AG04450 (cell line): Measurements from ENCODE around the gene CD69. TPM values are rescaled to one million over a fixed set of nuclear protein-coding genes. Genes with fewer than 3 reads are reported as not detected.

Experiments
- CTCF ChIA-PET: fragments of 300-600, 350-600 bp; formaldehyde crosslinking; extraction: SDS; loops from one replicate; lab custom pipeline; 2022; ENCODE audit warnings: antibody characterized with exemption, inconsistent platforms; lab: Charles Lee
- POLR2A ChIA-PET: fragments of 350-600 bp; formaldehyde crosslinking; extraction: SDS; loops from one replicate; lab custom pipeline; 2021; ENCODE audit warnings: antibody characterized with exemption, inconsistent platforms; lab: Yijun Ruan, JAX
- DNase-seq: peaks from one replicate; pipeline ENCODE4 v3.0.0-alpha.2; 2011; ENCODE audit warnings: low read depth, low spot score
- H3K27ac ChIP-seq: one replicate; pipeline ENCODE4 v1.5.1; 2012; ENCODE audit warnings: low read depth, low read length, control low read depth
- H3K27me3 ChIP-seq: one replicate; pipeline ENCODE4 v1.6.0; 2012; ENCODE audit warnings: low read length; ENCODE audit not compliant: control insufficient read depth, insufficient read depth
- H3K4me3 ChIP-seq: 2 replicates; pipeline ENCODE4 v1.5.1; 2011; ENCODE audit warnings: mild to moderate bottlenecking, low read depth, low read length, control low read depth
- H3K9me3 ChIP-seq: 2 replicates; pipeline ENCODE4 v1.5.1; 2012; ENCODE audit warnings: low read length; ENCODE audit not compliant: control insufficient read depth, insufficient read depth
- polyA plus RNA-seq: library from polyadenylated mRNA; depleted of rRNA; stranded (reverse); fragments of >200 nt; gene quantifications from 2 replicates; pipeline ENCODE4 v1.2.3, GENCODE V29; 2011
- TF ChIP-seq, protein P1 (sequence below): IDR thresholded peaks from 2 replicates; pipeline ENCODE4 v1.5.1; 2011; ENCODE audit warnings: low read depth, low read length, control low read depth, inconsistent platforms

CD69 gene
- polyA plus RNA-seq, 1 experiment: not detected

DNA sequence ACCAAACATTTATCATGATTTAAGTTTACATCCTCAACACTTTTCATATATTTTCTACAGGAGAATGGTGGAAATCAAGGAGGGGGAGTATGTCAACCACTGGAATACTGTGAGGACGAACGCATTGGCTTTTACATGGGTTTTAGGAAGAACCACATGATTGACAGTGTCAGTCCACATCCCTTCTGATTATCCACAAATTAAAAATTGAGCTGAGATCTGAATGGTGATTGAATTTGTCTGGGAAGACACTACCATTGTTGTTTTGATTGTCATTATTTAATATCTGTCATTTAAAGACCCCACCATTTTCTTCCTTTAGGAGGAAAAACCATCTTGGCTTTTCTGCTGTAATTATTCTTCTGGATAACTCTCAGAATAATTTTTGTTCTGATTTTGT, 35.2 kb upstream of the CD69 start:
- H3K27ac ChIP-seq: no peak overlapping the region
- no peak overlapping the region for H3K4me3 ChIP-seq
- no peak for DNase-seq
- TF ChIP-seq, protein P1, sequence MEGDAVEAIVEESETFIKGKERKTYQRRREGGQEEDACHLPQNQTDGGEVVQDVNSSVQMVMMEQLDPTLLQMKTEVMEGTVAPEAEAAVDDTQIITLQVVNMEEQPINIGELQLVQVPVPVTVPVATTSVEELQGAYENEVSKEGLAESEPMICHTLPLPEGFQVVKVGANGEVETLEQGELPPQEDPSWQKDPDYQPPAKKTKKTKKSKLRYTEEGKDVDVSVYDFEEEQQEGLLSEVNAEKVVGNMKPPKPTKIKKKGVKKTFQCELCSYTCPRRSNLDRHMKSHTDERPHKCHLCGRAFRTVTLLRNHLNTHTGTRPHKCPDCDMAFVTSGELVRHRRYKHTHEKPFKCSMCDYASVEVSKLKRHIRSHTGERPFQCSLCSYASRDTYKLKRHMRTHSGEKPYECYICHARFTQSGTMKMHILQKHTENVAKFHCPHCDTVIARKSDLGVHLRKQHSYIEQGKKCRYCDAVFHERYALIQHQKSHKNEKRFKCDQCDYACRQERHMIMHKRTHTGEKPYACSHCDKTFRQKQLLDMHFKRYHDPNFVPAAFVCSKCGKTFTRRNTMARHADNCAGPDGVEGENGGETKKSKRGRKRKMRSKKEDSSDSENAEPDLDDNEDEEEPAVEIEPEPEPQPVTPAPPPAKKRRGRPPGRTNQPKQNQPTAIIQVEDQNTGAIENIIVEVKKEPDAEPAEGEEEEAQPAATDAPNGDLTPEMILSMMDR: no peak
- no peaks in the 10 kb centered on the region for H3K27me3 ChIP-seq
- ChIA-PET CTCF (interaction anchor here (7.2 kb wide), 1 partner anchor 46 kb away, joined by 76 read pairs; no protein-coding TSS in a partner anchor), POLR2A (no interaction called here)
- H3K9me3 ChIP-seq: no peaks in the 10 kb centered on the region

- no peak for DNase-seq
- Histone ChIP-seq H3K27ac (no peak overlapping the region), H3K4me3 (no peak overlapping the region), H3K9me3 (no peaks in the 10 kb centered on the region), H3K27me3 (no peaks in the 10 kb centered on the region)
- ChIA-PET CTCF (interaction anchor here (7.2 kb wide), 1 partner anchor 45 kb away, joined by 76 read pairs; no protein-coding TSS in a partner anchor), POLR2A (no interaction called here)
- TF ChIP-seq, protein P1: no peak
Measured at GRCh38 chr12:9794484-9795093, 33.9 kb upstream of the CD69 start.

DNA sequence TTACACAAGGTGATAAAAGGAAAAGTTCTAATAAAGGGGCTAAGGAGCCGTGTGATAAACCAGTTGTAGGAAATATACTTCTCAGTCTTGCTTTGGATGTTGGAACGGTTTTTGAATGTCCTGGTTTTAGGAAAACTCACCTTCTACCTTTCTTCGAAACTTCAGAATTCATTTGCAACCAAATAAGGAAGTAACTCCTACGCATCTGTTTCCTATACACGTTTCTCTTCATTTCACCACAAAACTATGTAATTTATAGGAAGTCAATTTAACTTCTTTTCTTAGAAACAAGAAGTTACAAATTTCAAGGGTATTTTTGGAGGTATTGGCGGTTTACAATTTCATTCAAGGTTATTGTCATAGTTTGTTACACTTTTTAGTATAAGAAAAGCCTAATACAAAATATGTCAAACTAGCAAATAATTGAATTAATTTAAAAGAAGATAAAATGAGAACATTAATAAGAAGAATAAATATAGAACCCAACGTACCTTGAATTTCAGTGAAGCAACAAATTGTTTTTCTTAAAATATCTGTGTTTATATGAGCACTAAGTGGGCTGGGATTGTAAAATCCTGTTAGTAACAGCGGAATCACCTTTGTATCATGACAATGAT, 33.2 kb upstream of the CD69 start:
- ChIA-PET CTCF (interaction anchor here (7.2 kb wide), 1 partner anchor 44 kb away, joined by 76 read pairs; no protein-coding TSS in a partner anchor), POLR2A (no interaction called here)
- Histone ChIP-seq H3K9me3 (no peaks in the 10 kb centered on the region), H3K4me3 (no peak overlapping the region), H3K27ac (no peak overlapping the region), H3K27me3 (no peaks in the 10 kb centered on the region)
- TF ChIP-seq, protein P1: no peak
- DNase-seq: no peak

DNA sequence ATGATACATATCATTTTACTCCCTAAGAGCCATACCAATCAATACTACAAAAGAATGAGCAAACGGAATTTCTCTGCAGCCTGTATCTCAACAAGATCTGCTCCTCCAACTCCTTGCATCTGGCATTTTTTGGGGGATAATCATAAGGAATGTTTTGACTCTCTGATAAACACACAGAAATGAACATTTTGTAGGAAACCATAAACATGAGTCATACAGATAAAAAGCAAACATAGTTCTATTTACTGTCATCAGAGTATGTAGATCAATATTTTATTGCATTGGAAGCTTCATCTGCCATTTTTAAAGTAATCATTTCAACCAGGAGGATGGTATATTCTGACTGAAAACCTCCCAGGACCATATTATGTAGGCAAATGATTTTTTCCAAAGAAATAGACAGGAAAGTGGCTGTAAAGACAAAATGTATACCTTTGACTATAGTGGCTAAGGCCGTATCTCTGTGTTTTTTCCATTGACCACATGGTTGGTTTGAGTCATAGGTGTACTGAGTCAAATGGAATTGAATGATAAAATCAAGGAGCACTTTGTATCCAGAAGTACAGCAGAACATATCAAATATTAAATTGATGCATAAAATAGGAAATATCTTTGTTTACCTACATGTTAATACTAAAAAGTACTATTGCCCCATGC, 32.4 kb upstream of the CD69 start:
- Histone ChIP-seq H3K27ac (no peak overlapping the region), H3K4me3 (no peak overlapping the region), H3K9me3 (no peaks in the 10 kb centered on the region), H3K27me3 (no peaks in the 10 kb centered on the region)
- CTCF ChIA-PET: interaction anchor here (1.3 kb wide), 1 partner anchor 42 kb away, joined by 5 read pairs; no protein-coding TSS in a partner anchor
- TF ChIP-seq, protein P1: no peak
- POLR2A ChIA-PET: no interaction called here
- DNase-seq: peak; percentile 8
